22Rv1 (cell line): ENCODE data around the gene PIP4K2B.

Experiments used
- H3K27ac ChIP-seq: fragments of 450-650 bp; 2 replicates; pipeline ENCODE4 v1.5.1; 2017
- ZFX ChIP-seq: fragments of 450-650 bp; IDR thresholded peaks from 2 replicates; pipeline ENCODE4 v1.6.1; 2017; ENCODE audit warnings: antibody characterized with exemption, borderline replicate concordance
- TF ChIP-seq, protein P1 (sequence below): fragments of 450-650 bp; IDR thresholded peaks from 2 replicates; pipeline ENCODE4 v1.5.1; 2017; ENCODE audit warnings: mild to moderate bottlenecking

The PIP4K2B gene

DNA sequence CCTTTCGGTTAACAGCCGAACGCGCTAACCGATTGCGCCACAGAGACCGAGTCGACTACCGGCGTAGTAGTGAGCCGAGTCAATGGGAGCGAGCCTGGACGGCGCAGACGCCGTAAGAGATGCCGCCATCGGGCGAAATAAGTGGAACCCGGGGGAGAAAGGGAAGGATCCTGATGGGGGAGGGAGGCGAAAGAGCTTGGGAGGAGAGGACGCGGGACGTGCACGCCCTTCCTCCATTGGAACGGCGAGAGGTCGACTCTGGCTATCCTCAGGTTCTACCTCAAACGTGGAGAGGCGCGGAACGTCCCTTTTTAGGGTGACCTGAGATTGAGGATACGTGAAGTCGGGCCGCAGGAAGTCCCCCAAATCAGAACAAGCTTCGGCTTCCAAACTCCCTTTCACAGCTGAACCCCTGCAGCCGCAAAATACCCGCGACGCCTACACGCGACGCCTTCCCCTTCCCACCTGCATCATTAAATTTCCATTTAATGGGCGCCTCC is 47.5 kb downstream of the PIP4K2B start:
- peak overlapping the region; percentile 99 for H3K27ac ChIP-seq
- no peak for TF ChIP-seq ZFX
- TF ChIP-seq, protein P1, sequence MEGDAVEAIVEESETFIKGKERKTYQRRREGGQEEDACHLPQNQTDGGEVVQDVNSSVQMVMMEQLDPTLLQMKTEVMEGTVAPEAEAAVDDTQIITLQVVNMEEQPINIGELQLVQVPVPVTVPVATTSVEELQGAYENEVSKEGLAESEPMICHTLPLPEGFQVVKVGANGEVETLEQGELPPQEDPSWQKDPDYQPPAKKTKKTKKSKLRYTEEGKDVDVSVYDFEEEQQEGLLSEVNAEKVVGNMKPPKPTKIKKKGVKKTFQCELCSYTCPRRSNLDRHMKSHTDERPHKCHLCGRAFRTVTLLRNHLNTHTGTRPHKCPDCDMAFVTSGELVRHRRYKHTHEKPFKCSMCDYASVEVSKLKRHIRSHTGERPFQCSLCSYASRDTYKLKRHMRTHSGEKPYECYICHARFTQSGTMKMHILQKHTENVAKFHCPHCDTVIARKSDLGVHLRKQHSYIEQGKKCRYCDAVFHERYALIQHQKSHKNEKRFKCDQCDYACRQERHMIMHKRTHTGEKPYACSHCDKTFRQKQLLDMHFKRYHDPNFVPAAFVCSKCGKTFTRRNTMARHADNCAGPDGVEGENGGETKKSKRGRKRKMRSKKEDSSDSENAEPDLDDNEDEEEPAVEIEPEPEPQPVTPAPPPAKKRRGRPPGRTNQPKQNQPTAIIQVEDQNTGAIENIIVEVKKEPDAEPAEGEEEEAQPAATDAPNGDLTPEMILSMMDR: no peak

DNA sequence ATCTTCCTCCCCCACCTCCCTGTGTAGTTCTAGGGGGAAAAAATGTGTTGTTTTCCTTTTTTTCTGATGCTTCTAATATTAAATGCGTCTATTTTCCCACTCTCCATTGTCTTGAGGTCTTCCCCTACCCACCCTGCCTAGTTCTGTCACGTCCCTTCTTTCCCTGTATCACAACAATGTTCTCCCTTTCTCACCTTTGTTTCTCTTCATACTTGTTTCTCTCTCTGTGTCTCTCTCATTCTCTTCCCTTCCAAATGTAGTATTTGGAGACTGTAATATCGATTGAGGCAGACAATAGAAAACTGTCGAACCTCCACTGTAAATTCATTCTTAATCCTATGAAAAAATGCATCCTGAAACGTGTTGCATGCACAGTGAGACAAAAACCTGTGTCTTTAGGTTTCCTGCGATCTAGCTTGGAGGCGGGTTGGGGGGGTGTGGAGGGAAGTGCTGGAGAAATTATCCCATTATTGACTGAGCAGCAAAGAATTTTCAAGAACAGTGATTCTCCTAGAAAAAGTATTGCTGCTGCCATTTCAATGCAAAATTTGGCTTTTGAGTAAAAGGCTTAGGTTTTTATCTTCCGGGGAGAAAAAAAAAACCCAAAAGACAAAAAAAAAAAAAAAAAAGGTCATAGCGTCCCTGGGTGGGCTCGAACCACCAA is 48.1 kb downstream of the PIP4K2B start:
- no peak for TF ChIP-seq ZFX
- TF ChIP-seq, protein P1: no peak
- peak overlapping the region; percentile 99 for H3K27ac ChIP-seq

DNA sequence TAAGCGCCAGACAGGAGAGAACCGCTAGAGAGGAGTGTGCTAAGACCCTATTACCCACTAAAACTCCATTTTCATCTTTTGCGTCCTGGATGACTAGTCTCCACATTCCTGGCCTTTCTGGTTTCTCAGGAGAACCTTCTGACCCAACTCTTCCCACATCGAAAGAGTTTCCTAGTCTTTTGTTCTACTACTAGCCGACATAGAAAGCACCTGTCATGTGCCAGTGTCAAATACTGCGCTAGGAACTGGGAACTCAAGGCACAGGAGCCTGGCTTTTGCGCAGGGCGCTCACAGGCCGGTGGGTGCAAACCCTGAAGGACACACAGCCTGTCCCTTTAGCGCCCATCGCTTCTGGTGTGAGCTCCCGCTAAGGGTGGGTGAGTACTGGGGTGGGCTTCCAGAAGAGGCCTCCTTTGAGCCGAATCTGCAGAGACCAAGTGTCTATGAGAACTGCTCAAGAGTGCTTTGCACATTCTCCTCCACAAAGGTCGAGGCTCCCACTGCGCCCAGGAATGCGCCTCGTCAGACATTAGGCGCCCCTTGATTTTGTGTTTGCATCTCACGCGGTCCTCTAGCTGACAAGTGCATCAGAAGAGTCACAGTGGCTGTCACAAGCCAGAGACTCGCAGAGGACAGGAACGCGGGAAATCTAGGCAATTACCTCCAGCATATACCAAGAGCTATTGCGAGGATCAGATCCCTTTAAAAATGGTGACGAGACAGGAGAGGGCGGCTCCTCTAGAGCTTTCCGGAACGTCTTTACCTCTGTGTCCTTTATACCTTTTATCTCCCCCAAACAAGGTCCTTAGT is 48.8 kb downstream of the PIP4K2B start:
- peak overlapping the region; percentile 99 for H3K27ac ChIP-seq
- no peak for TF ChIP-seq ZFX
- TF ChIP-seq, protein P1: no peak

DNA sequence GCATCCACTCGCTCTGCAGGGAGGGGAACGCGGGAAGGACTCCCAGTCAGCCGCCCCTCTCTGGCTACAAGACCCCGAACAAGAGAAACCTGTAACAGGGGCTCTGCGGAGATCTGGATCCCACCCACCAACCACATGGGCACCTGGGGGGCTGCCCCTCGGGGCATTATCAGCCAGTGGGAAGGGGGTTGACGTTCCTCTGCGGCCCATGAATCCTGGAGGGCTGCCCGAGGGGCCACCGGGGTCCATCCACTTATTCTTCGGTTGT is 49.4 kb downstream of the PIP4K2B start:
- no peak for TF ChIP-seq ZFX
- TF ChIP-seq, protein P1: no peak
- H3K27ac ChIP-seq: peak overlapping the region; percentile 99

DNA sequence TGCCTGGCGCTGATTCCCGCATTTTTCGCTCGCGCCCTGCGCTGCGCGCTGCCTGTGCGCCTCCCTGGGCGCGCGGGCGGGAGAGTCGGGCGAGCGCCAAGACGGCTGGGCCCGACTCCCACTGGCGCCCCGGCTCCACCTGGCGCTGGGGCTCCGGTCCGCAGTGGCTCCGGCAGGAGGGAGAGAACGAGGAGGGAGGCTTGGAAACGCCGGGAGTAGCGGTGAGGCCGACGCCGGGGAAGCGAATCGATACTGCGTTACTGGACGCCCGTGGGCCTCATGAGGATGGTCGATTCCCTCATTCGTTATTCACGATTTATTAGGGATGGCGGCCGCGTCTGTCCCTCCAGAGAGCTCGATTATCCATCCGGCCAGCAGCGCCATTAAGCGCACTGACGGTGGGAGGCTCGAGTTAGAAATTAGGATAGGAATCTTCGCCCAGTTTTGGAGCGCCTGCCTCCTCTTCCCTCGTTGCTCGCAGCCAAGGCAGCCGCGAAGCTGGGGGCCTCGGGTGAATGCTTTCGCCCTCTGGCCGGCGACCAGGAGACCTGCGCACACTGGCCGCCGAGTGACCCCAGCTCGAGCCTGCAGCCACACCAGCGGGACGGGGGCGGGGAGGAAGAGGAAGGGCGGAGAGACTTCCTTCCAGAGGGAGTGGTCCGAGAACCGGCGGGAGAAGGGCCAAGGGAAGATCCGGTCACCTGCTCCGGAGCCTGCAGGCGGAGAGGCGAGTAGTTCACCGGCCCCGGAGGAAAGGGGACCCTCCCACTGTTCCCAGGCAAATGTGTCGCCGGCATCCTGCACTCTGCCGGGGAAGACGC is 49.9 kb downstream of the PIP4K2B start:
- H3K27ac ChIP-seq: peak overlapping the region; percentile 99
- TF ChIP-seq, protein P1: no peak
- TF ChIP-seq ZFX: no peak

DNA sequence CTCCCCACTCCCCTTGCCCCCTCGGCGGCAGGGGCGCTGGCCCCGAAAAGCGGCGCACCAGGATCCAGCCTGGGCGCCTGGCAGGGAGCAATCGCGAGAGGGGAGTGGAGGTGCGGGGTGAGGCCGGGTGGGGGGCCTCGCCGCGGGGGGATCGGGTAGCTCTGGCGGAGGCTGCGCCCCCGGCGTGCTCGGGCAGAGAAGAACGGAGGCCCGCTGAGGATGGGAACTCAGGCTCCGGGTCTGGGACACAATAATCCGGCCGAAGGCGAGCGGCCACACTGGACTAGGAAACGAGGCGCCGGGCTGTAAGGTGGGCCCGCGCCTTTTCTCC is 50.5 kb downstream of the PIP4K2B start:
- TF ChIP-seq, protein P1: no peak
- TF ChIP-seq ZFX: no peak
- H3K27ac ChIP-seq: peak overlapping the region; percentile 99
